OCI-LY7 (cell line): ENCODE measurements around the gene ALDH1L1.

Source experiments
- EZH2phosphoT487 ChIP-seq: fragments of 200-600 bp; sonication (generic); IDR thresholded peaks from 2 replicates; pipeline ENCODE4 v1.6.1; 2018; ENCODE audit warnings: low read depth, borderline replicate concordance, mild to moderate bottlenecking, mixed run types, antibody characterized with exemption, low read length, moderate library complexity, mixed read lengths
- TF ChIP-seq, protein P1 (sequence below): fragments of 200-600 bp; sonication (generic); conservative IDR thresholded peaks from 2 replicates; pipeline ENCODE4 v1.5.1; 2014; ENCODE audit warnings: mild to moderate bottlenecking, antibody characterized with exemption, low read length, moderate library complexity, mixed read lengths

DNA sequence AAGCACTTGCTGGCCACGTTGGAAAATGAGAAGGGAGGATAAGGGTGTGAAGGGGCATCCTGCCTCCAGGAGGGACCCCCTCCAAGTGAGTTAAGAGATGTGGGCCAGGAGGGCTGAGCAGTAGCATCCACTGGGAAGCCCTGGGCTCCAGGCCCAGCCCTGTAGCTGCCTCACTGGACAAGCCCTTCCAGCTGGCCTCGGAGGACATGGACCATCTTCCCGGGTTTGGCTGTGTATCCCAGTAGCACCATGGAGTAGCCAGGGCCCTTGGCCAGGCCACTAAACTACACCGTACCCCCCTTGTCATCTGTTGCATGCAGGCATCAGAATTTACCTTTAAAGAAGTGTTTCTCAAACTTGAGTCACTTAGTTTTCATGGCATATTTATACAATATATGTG is 29.4 kb upstream of the ALDH1L1 start:
- TF ChIP-seq, protein P1, sequence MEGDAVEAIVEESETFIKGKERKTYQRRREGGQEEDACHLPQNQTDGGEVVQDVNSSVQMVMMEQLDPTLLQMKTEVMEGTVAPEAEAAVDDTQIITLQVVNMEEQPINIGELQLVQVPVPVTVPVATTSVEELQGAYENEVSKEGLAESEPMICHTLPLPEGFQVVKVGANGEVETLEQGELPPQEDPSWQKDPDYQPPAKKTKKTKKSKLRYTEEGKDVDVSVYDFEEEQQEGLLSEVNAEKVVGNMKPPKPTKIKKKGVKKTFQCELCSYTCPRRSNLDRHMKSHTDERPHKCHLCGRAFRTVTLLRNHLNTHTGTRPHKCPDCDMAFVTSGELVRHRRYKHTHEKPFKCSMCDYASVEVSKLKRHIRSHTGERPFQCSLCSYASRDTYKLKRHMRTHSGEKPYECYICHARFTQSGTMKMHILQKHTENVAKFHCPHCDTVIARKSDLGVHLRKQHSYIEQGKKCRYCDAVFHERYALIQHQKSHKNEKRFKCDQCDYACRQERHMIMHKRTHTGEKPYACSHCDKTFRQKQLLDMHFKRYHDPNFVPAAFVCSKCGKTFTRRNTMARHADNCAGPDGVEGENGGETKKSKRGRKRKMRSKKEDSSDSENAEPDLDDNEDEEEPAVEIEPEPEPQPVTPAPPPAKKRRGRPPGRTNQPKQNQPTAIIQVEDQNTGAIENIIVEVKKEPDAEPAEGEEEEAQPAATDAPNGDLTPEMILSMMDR = no peak
- no peak for TF ChIP-seq EZH2phosphoT487
